Uterus (tissue), 4 donors: Measurements from ENCODE around the gene ACTRT2. TPM values are rescaled to one million over a fixed set of nuclear protein-coding genes. Genes with fewer than 3 reads are reported as not detected.

ENCODE experiments used
- DNase-seq, 2 donors: peaks; one replicate each; pipeline ENCODE4 v3.0.0-alpha.2; 2019 to 2020
- H3K27ac ChIP-seq, 2 donors: fragments of 200-600 bp; sonication (generic); 1 replicate in 1 of 2; 2 replicates in 1 of 2; pipeline ENCODE4 v1.5.1; 2016 to 2018
- H3K27me3 ChIP-seq, 2 donors: fragments of 200-600 bp; sonication (generic); one replicate each; pipeline ENCODE4 v1.5.1; 2018 to 2019; ENCODE audit warnings: control low read depth in 1 of 2
- H3K36me3 ChIP-seq, 2 donors: fragments of 200-600 bp; sonication (generic); one replicate each; pipeline ENCODE4 v1.5.1; 2019; ENCODE audit warnings: control low read depth in 1 of 2
- H3K4me1 ChIP-seq, 2 donors: fragments of 200-600 bp; sonication (generic); one replicate each; pipeline ENCODE4 v1.5.1; 2018 to 2019; ENCODE audit warnings: control low read depth in 1 of 2
- H3K4me3 ChIP-seq, 2 donors: fragments of 200-600 bp; sonication (generic); 1 replicate in 1 of 2; 2 replicates in 1 of 2; pipeline ENCODE4 v1.5.1; 2018 to 2019; ENCODE audit warnings: mild to moderate bottlenecking in 1 of 2
- H3K9me3 ChIP-seq, 2 donors: fragments of 200-600 bp; sonication (generic); one replicate each; pipeline ENCODE4 v1.5.1; 2019; ENCODE audit warnings: control low read depth in 1 of 2
- CTCF ChIP-seq, 4 experiments: fragments of 200-600 bp in 2 of 4; fragments of 450-650 bp in 2 of 4; sonication (generic) in 2 of 4; IDR thresholded peaks; one replicate each; pipeline ENCODE4 v1.5.1; 2016 to 2019; ENCODE audit warnings: antibody characterized with exemption in 4 of 4, mild to moderate bottlenecking in 2 of 4, moderate library complexity in 1 of 4
- POLR2A ChIP-seq, 2 donors: fragments of 450-650 bp; IDR thresholded peaks; one replicate each; pipeline ENCODE4 v1.6.1; 2016; ENCODE audit warnings: antibody characterized with exemption in 2 of 2, mild to moderate bottlenecking in 1 of 2, moderate library complexity in 1 of 2
- intact Hi-C: fragments of 100-400 bp; cut with DNase I; formaldehyde crosslinking; loops from one replicate; pipeline ENCODE4 v1.15.1; 2023; ENCODE audit warnings: low total_unique reads
- total RNA-seq, 4 donors: library from RNA; depleted of rRNA in 3 of 4; stranded (reverse); fragments of >200 nt in 3 of 4; gene quantifications; one replicate each; pipeline versions ENCODE4 v1.1.0 to v1.2.4, GENCODE V29; 2014 to 2023
- donor health status: DM: yes; HTN: yes; CAD: no.

ACTRT2 gene
- total RNA-seq, 4 donors from 2014 or later = not detected

DNA sequence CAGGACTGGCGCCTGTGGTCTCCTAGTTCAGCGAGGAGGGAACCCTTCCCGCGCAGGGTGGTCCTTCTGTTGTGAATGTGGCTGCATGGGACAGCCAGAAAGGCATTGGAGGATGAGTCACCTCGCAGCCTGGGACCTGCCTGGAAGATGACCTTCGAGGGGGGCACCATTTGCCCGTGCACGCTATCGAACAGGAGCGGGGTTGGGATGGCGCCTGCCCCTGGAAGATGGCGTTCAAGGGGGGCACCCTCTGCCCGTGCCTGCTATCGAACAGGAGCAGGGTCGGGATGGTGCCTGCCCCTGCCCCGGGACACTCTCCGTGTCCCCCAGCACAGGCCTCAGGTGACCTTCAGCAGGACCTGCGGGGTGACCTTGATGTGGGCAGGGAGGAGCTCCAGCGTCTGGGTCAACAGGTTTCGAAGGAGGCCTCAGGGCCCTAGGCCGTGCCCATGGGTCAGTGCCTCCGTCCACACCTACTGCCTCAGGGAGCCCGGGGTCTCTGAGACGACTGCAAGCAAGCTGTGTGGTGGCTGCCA, 1.7 kb upstream of the ACTRT2 start:
- H3K4me3 ChIP-seq = no peak overlapping the region
- TF ChIP-seq CTCF (IDR thresholded peaks at IDR 0.05) (no peak), POLR2A (IDR thresholded peaks at IDR 0.05) (no peak)
- intact Hi-C loops = no loop called here
- H3K27me3 ChIP-seq = no peaks in the 10 kb centered on the region
- no peaks in the 10 kb centered on the region for H3K4me1 ChIP-seq
- no peaks in the 10 kb centered on the region for H3K36me3 ChIP-seq
- no peak for DNase-seq
- H3K27ac ChIP-seq = no peak overlapping the region
- no peaks in the 10 kb centered on the region for H3K9me3 ChIP-seq

- intact Hi-C loops = no loop called here
- DNase-seq = no peak
- TF ChIP-seq CTCF (IDR thresholded peaks at IDR 0.05) (no peak), POLR2A (IDR thresholded peaks at IDR 0.05) (no peak)
- Histone ChIP-seq H3K4me3 (no peak overlapping the region), H3K27me3 (no peaks in the 10 kb centered on the region), H3K9me3 (no peaks in the 10 kb centered on the region), H3K27ac (no peak overlapping the region), H3K36me3 (no peaks in the 10 kb centered on the region), H3K4me1 (no peaks in the 10 kb centered on the region)
Observed at GRCh38 chr1:3020263-3020909, 881 bp upstream of the ACTRT2 start.

DNA sequence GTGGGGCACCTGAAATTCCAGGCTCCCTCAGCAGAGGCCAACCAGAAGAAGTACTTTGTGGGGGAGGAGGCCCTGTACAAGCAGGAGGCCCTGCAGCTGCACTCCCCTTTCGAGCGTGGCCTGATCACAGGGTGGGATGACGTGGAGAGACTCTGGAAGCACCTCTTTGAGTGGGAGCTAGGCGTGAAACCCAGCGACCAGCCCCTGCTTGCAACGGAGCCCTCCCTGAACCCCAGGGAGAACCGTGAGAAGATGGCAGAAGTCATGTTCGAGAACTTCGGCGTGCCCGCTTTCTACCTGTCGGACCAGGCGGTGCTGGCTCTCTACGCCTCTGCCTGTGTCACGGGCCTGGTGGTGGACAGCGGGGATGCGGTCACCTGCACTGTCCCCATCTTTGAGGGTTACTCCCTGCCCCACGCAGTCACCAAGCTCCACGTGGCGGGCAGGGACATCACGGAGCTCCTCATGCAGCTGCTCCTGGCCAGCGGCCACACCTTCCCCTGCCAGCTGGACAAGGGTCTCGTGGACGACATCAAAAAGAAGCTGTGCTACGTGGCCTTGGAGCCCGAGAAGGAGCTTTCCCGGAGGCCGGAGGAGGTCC, 634 bp downstream of the ACTRT2 start:
- Histone ChIP-seq H3K27me3 (no peaks in the 10 kb centered on the region), H3K9me3 (no peaks in the 10 kb centered on the region), H3K4me3 (no peak overlapping the region), H3K4me1 (no peaks in the 10 kb centered on the region), H3K27ac (no peak overlapping the region), H3K36me3 (no peaks in the 10 kb centered on the region)
- TF ChIP-seq CTCF (IDR thresholded peaks at IDR 0.05) = no peak
- no peak for TF ChIP-seq POLR2A (IDR thresholded peaks at IDR 0.05)
- intact Hi-C loops = no loop called here
- no peak for DNase-seq

- Histone ChIP-seq H3K4me3 (no peak overlapping the region), H3K36me3 (no peaks in the 10 kb centered on the region), H3K27ac (no peak overlapping the region), H3K27me3 (no peaks in the 10 kb centered on the region), H3K9me3 (no peaks in the 10 kb centered on the region), H3K4me1 (no peaks in the 10 kb centered on the region)
- intact Hi-C loops = no loop called here
- no peak for DNase-seq
- TF ChIP-seq POLR2A (IDR thresholded peaks at IDR 0.05) (no peak), CTCF (IDR thresholded peaks at IDR 0.05) (no peak)
Observed at GRCh38 chr1:3022511-3022973, 1.3 kb downstream of the ACTRT2 start.

GRCh38 chr1:3022976-3023375, 1.7 kb downstream of the ACTRT2 start:
- Histone ChIP-seq H3K27ac (no peak overlapping the region), H3K36me3 (no peaks in the 10 kb centered on the region), H3K4me1 (no peaks in the 10 kb centered on the region), H3K4me3 (no peak overlapping the region), H3K27me3 (no peaks in the 10 kb centered on the region), H3K9me3 (no peaks in the 10 kb centered on the region)
- intact Hi-C loops = no loop called here
- TF ChIP-seq POLR2A (IDR thresholded peaks at IDR 0.05) (no peak), CTCF (IDR thresholded peaks at IDR 0.05) (no peak)
- DNase-seq = no peak
